ENCODE results near the gene FBXO11.
"Not testable (repeated sequence)": the region's sequence is repeated elsewhere in the genome, so short reads cannot be mapped to it uniquely, and the experiment has no call there.

FBXO11 gene

DNA sequence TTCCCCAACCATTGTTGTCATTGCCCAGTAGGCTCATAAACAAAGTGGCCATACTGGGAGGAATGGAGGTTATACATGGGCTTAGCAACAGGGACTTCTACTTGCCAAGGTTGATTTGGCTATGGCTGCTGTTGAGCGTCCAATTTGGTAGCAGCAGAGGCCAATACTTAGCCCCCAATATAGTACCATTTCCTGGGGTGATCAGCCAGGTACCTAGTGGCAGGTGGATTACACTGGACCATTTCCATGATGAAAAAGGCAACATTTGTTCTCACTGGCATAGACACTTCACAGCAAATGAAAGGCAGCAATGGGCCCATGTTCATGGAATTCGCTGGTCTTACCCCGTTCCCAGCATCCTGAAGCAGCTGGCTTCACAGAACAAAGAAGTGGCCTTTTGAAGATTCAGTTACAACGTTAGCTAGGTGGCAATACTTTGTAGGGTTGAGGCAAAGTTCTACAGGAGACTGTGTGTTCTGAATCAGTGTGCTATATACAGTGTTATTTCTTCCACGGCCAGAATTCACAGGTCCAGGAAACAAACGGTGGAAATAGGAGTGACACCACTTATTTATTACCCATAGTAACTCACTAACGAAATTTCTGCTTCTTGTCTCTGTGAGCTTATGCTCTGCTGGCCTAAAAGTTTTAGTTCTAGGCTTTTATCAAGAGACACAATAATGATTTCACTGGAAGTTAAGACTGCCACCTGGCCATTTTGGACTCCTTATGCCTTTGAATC is 37.5 kb downstream of the FBXO11 start:
- no peaks in the 10 kb centered on the region for H3K27me3 ChIP-seq (ENCODE audit: control insufficient read depth, insufficient read depth, low read length)
- H3K27ac ChIP-seq (ENCODE audit: low read length) = no peak overlapping the region

DNA sequence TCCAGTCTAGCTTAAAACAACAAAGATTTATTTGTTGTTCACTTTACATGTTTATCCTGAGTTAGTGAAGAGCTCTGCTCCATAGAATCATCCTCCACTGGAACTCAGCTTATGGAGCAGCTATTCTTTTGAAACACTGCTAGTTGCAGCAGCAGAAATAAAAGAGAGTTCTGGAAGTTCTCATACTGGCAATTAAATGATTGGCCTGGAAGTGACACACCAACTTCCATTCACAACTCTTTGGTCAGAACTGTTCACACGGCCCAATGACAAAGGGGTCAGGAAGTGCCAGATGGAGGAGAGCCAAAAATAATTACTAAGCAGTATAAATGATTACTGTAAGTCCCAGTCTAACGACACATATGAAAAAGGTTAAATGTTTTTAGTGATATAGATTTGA is 39.1 kb downstream of the FBXO11 start:
- Histone ChIP-seq H3K27ac (ENCODE audit: low read length) (no peak overlapping the region), H3K27me3 (ENCODE audit: control insufficient read depth, insufficient read depth, low read length) (no peaks in the 10 kb centered on the region), H3K9ac (ENCODE audit: low read length) (no peak overlapping the region), H3K4me1 (ENCODE audit: control insufficient read depth, low read depth, low read length) (peaks cover 26% of the 10 kb centered on the region), H3K36me3 (ENCODE audit: control insufficient read depth, low read depth, low read length) (no peaks in the 10 kb centered on the region), H3K9me3 (ENCODE audit: control insufficient read depth, low read depth, low read length) (no peaks in the 10 kb centered on the region), H3K4me3 (ENCODE audit: low read length) (no peak overlapping the region)

More for the DNA sequence above, 37.5 kb downstream of the FBXO11 start:
- Histone ChIP-seq H3K36me3 (ENCODE audit: control insufficient read depth, low read depth, low read length) (no peaks in the 10 kb centered on the region), H3K4me1 (ENCODE audit: control insufficient read depth, low read depth, low read length) (peaks cover 36% of the 10 kb centered on the region), H3K4me3 (ENCODE audit: low read length) (no peak overlapping the region), H3K9me3 (ENCODE audit: control insufficient read depth, low read depth, low read length) (no peaks in the 10 kb centered on the region), H3K9ac (ENCODE audit: low read length) (no peak overlapping the region)

DNA sequence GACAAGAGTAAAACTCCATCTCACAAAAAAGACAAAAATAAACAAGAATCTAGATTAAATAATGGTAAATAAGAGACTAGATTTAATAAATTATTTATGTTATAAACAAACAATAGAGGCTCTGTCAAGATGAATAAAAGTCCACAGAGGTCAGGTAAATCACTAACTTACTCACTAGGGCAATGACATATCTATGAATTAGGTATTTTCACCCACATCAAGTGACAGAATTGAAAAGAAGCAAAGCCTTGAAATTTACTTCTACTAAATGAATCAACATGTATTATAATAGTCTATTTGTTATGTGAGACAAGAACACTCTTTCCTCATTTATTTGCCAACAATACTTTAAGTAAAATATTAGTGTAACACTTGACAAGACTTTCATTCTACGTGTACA is 41.7 kb downstream of the FBXO11 start:
- H3K27ac ChIP-seq (ENCODE audit: low read length) = no peak overlapping the region
- no peaks in the 10 kb centered on the region for H3K27me3 ChIP-seq (ENCODE audit: control insufficient read depth, insufficient read depth, low read length)
- no peak overlapping the region for H3K9ac ChIP-seq (ENCODE audit: low read length)
- peaks cover 4% of the 10 kb centered on the region for H3K4me1 ChIP-seq (ENCODE audit: control insufficient read depth, low read depth, low read length)
- H3K4me3 ChIP-seq (ENCODE audit: low read length) = no peak overlapping the region
- no peaks in the 10 kb centered on the region for H3K36me3 ChIP-seq (ENCODE audit: control insufficient read depth, low read depth, low read length)
- no peaks in the 10 kb centered on the region for H3K9me3 ChIP-seq (ENCODE audit: control insufficient read depth, low read depth, low read length)

DNA sequence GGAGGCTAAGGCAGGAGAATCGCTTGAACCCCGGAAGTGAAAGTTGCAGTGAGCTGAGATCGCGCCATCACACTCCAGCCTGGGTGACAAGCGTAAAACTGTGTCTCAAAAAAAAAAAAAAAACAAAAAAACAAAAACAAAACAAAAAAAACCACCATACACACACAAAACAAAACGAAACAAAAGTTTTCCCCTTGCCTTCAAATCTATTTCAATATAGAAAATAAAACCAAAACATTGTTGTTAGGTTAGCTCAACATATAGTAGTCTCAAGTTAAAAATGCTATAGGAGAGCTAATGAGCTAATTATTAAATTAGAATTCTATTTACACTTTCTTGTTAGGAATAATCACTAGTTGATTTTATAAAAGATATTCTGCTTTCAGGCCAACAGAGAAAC is 43.3 kb downstream of the FBXO11 start:
- Histone ChIP-seq H3K27ac (ENCODE audit: low read length) (no peak overlapping the region), H3K9me3 (ENCODE audit: control insufficient read depth, low read depth, low read length) (no peaks in the 10 kb centered on the region), H3K4me3 (ENCODE audit: low read length) (no peak overlapping the region), H3K9ac (ENCODE audit: low read length) (no peak overlapping the region), H3K4me1 (ENCODE audit: control insufficient read depth, low read depth, low read length) (no peaks in the 10 kb centered on the region), H3K27me3 (ENCODE audit: control insufficient read depth, insufficient read depth, low read length) (no peaks in the 10 kb centered on the region), H3K36me3 (ENCODE audit: control insufficient read depth, low read depth, low read length) (no peaks in the 10 kb centered on the region)

DNA sequence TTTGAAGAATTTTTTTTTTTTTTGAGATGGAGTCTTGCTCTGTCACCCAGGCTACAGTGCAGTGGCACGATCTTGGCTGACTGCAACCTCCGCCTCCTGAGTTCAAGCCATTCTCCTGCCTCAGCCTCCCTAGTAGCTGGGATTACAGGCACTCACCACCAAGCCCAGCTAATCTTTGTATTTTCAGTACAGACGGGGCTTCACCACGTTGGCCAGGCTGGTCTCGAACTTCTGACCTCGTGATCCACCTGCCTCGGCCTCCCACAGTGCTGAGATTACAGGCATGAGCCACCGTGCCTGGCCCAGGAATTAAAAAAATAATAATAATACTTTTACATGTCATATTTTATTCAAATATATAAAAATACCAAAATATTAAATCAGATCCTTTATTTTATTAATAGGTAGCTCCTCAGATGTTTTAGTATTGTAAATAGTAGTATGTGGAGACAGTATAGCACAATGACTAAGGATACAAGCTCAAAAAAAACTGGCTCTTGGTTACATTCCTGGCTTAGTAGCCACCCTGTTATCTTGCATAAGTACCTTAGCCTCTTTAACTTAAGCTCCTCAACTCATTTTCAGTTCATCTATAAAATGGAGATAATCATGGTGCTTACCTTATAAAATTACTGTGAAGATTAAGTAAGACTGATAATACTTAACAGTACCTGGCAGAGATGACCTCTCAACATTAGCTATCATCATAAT is 53.1 kb downstream of the FBXO11 start:
- H3K27me3 ChIP-seq (ENCODE audit: control insufficient read depth, insufficient read depth, low read length); H3K36me3 ChIP-seq (ENCODE audit: control insufficient read depth, low read depth, low read length); H3K4me3 ChIP-seq (ENCODE audit: low read length); H3K9me3 ChIP-seq (ENCODE audit: control insufficient read depth, low read depth, low read length); H3K27ac ChIP-seq (ENCODE audit: low read length); H3K9ac ChIP-seq (ENCODE audit: low read length); H3K4me1 ChIP-seq (ENCODE audit: control insufficient read depth, low read depth, low read length): not testable (repeated sequence)

DNA sequence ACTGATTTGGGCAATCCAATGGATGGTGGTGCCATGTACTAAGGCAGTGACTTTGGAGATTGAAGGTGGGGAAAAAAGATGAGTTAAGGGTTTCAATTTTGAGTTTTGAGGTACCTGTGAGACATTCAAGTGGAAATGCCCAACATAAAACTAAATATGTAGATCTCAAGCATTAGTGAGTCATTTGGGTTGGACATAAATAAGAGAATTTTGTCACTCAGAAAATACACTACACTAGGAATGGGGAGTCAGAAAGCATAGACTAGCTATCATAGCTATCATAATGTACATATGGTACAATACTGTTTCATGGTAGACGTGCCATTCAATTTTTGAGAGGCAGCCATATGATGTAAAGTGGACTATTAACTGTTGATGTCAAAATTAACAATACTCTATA is 56.1 kb downstream of the FBXO11 start:
- H3K9me3 ChIP-seq (ENCODE audit: control insufficient read depth, low read depth, low read length) = no peaks in the 10 kb centered on the region
- H3K36me3 ChIP-seq (ENCODE audit: control insufficient read depth, low read depth, low read length) = no peaks in the 10 kb centered on the region
- no peak overlapping the region for H3K4me3 ChIP-seq (ENCODE audit: low read length)
- H3K4me1 ChIP-seq (ENCODE audit: control insufficient read depth, low read depth, low read length) = no peaks in the 10 kb centered on the region
- H3K9ac ChIP-seq (ENCODE audit: low read length) = no peak overlapping the region
- no peak overlapping the region for H3K27ac ChIP-seq (ENCODE audit: low read length)
- H3K27me3 ChIP-seq (ENCODE audit: control insufficient read depth, insufficient read depth, low read length) = no peaks in the 10 kb centered on the region

DNA sequence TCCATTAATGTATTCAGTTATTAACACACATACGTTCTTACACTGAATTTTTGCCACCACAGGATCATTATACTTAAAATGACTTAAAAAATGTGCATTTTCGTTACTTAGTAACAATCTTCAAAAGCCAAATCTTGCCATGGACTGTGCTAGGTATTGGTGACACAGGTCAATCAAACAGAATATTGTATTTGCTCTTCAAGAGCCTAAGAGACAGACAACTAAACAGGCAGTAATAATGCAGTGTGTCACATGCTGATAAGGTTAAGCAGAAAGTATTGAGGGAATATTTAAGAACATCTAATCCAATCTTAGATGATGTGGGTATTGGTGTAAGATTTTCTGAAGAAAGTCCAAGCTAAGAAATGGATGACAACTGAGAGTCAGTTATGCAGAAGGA is 56.9 kb downstream of the FBXO11 start:
- Histone ChIP-seq H3K4me1 (ENCODE audit: control insufficient read depth, low read depth, low read length) (no peaks in the 10 kb centered on the region), H3K36me3 (ENCODE audit: control insufficient read depth, low read depth, low read length) (no peaks in the 10 kb centered on the region), H3K9ac (ENCODE audit: low read length) (no peak overlapping the region), H3K27me3 (ENCODE audit: control insufficient read depth, insufficient read depth, low read length) (no peaks in the 10 kb centered on the region), H3K27ac (ENCODE audit: low read length) (no peak overlapping the region), H3K4me3 (ENCODE audit: low read length) (no peak overlapping the region), H3K9me3 (ENCODE audit: control insufficient read depth, low read depth, low read length) (no peaks in the 10 kb centered on the region)

DNA sequence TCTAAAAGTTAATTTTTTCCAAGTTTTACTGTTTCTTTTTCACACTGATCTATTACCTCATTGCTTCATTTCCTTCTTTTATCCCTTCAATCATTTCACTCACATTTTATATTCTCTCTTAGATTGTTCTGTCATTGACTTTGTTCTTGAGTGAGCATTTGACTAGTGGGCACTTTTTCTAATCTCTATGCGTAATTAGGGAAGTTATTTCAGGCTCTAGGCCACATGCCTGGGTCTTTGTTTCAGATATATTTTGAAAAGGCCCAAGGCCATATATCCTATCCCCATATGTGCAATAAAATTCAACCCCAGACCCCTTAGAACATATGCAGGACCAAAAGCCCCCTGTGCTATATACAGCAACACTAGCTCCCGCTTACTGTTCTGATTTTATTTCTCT is 62.1 kb downstream of the FBXO11 start:
- Histone ChIP-seq H3K4me3 (ENCODE audit: low read length) (no peak overlapping the region), H3K36me3 (ENCODE audit: control insufficient read depth, low read depth, low read length) (peaks cover 4% of the 10 kb centered on the region), H3K4me1 (ENCODE audit: control insufficient read depth, low read depth, low read length) (no peaks in the 10 kb centered on the region), H3K27me3 (ENCODE audit: control insufficient read depth, insufficient read depth, low read length) (no peaks in the 10 kb centered on the region), H3K9me3 (ENCODE audit: control insufficient read depth, low read depth, low read length) (no peaks in the 10 kb centered on the region), H3K9ac (ENCODE audit: low read length) (no peak overlapping the region), H3K27ac (ENCODE audit: low read length) (no peak overlapping the region)

DNA sequence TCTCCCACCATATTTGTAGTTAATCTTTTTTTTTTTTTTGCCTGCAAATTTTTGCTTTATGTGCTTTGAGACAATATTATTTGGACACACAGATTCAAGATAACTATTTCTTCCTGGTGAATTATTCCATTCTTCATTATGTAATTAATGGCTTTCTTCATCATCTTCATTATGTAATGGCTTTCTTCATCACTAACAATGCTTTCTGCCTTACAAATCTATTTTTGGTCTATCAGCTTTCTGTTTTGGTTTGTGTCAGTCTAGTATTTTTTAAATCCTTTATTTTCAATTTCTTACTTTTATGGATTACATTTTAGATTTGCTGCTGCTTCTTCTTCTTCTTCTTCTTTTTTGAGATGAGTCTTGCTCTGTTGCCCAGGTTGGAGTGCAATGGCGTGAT is 62.9 kb downstream of the FBXO11 start:
- no peak overlapping the region for H3K4me3 ChIP-seq (ENCODE audit: low read length)
- H3K27me3 ChIP-seq (ENCODE audit: control insufficient read depth, insufficient read depth, low read length) = no peaks in the 10 kb centered on the region
- H3K9me3 ChIP-seq (ENCODE audit: control insufficient read depth, low read depth, low read length) = no peaks in the 10 kb centered on the region
- H3K36me3 ChIP-seq (ENCODE audit: control insufficient read depth, low read depth, low read length) = peaks cover 12% of the 10 kb centered on the region
- H3K27ac ChIP-seq (ENCODE audit: low read length) = no peak overlapping the region
- no peak overlapping the region for H3K9ac ChIP-seq (ENCODE audit: low read length)
- no peaks in the 10 kb centered on the region for H3K4me1 ChIP-seq (ENCODE audit: control insufficient read depth, low read depth, low read length)

DNA sequence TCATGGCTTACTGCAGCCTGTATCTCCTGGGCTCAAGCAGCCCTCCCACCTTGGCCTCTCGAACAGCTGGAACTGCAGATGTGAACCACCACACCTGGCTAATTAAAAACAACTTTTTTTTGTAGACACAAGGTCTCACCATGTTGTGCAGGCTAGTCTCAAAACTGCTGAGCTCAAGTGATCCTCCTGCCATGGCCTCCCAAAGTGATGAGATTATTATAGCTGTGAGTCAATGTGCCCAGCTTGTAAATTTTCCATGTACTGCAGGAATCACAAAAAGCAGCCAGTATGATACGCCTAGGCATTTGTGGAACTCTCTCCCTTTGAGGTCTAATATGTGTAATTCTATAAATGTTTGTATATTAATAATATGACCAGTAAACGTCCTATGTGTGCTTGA is 63.5 kb downstream of the FBXO11 start:
- H3K27ac ChIP-seq (ENCODE audit: low read length) = no peak overlapping the region
- H3K9ac ChIP-seq (ENCODE audit: low read length) = no peak overlapping the region
- no peaks in the 10 kb centered on the region for H3K4me1 ChIP-seq (ENCODE audit: control insufficient read depth, low read depth, low read length)
- H3K36me3 ChIP-seq (ENCODE audit: control insufficient read depth, low read depth, low read length) = peaks cover 15% of the 10 kb centered on the region
- H3K4me3 ChIP-seq (ENCODE audit: low read length) = no peak overlapping the region
- H3K9me3 ChIP-seq (ENCODE audit: control insufficient read depth, low read depth, low read length) = no peaks in the 10 kb centered on the region
- no peaks in the 10 kb centered on the region for H3K27me3 ChIP-seq (ENCODE audit: control insufficient read depth, insufficient read depth, low read length)

DNA sequence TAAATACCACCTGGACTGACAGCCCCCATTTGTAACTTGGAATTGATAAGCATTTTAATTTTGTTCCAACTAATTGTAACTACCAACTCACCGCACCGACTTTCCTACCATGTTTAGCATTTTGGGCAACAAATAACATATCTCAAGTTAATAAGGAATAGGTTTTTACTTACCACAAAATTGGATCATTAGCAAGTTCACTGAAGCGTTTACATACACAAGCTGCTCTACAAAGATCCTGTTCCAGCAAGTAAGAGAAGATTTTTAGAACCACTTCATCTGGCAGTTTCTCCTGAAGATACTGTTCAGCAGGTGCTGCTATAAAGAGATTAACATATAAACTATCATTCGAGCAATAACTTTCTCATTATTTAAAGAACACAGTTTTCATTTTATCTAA is 67.6 kb downstream of the FBXO11 start:
- Histone ChIP-seq H3K27me3 (ENCODE audit: control insufficient read depth, insufficient read depth, low read length) (no peaks in the 10 kb centered on the region), H3K9ac (ENCODE audit: low read length) (no peak overlapping the region), H3K4me1 (ENCODE audit: control insufficient read depth, low read depth, low read length) (no peaks in the 10 kb centered on the region), H3K27ac (ENCODE audit: low read length) (no peak overlapping the region), H3K4me3 (ENCODE audit: low read length) (no peak overlapping the region), H3K9me3 (ENCODE audit: control insufficient read depth, low read depth, low read length) (no peaks in the 10 kb centered on the region), H3K36me3 (ENCODE audit: control insufficient read depth, low read depth, low read length) (peaks cover 49% of the 10 kb centered on the region)

DNA sequence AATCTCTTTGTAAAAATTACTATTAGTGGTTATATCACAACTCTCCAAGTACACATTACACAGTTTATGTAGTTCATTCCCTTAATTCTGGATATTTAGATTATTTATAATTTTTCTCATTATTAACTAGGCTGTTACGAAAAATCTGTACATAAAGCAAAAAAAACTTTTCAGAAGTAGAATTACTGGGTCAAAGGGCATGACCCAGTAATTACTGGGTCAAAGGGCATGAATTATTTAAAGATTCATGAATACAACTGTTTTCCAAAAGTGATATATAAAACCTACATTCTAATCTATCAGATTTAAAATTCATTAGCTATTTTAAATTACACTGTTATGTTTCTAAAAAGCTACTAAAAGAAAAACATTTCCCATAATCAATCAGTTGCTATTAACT is 68.0 kb downstream of the FBXO11 start:
- no peaks in the 10 kb centered on the region for H3K4me1 ChIP-seq (ENCODE audit: control insufficient read depth, low read depth, low read length)
- H3K9ac ChIP-seq (ENCODE audit: low read length) = no peak overlapping the region
- no peak overlapping the region for H3K27ac ChIP-seq (ENCODE audit: low read length)
- no peaks in the 10 kb centered on the region for H3K9me3 ChIP-seq (ENCODE audit: control insufficient read depth, low read depth, low read length)
- H3K36me3 ChIP-seq (ENCODE audit: control insufficient read depth, low read depth, low read length) = peaks cover 53% of the 10 kb centered on the region
- H3K27me3 ChIP-seq (ENCODE audit: control insufficient read depth, insufficient read depth, low read length) = no peaks in the 10 kb centered on the region
- no peak overlapping the region for H3K4me3 ChIP-seq (ENCODE audit: low read length)

All from iPS-18a (cell line).